Osteoblast (primary cell): Measurements from ENCODE around the gene SYNPO. TPM values are rescaled to one million over a fixed set of nuclear protein-coding genes. Genes with fewer than 3 reads are reported as not detected.

ENCODE experiments used
- DNase-seq: peaks from one replicate; pipeline ENCODE4 v3.0.0; 2011; ENCODE audit warnings: low spot score, mixed read lengths; ENCODE audit not compliant: insufficient read length; ENCODE audit errors: missing footprints
- H2AFZ ChIP-seq: 2 replicates; pipeline ENCODE4 v1.6.0; 2011; ENCODE audit warnings: mild to moderate bottlenecking, low read length
- H3K27ac ChIP-seq: 2 replicates; pipeline ENCODE4 v1.5.1; 2011; ENCODE audit warnings: mild to moderate bottlenecking, low read depth, low read length, moderate library complexity
- H3K27me3 ChIP-seq: 2 replicates; pipeline ENCODE4 v1.6.0; 2012; ENCODE audit warnings: mild to moderate bottlenecking, control low read depth, inconsistent platforms, low read length, moderate library complexity; ENCODE audit not compliant: insufficient read depth
- H3K36me3 ChIP-seq: 2 replicates; pipeline ENCODE4 v1.5.1; 2011; ENCODE audit warnings: mild to moderate bottlenecking, low read length, control low read depth, moderate library complexity; ENCODE audit not compliant: insufficient read depth
- H3K4me1 ChIP-seq: 2 replicates; pipeline ENCODE4 v1.5.1; 2011; ENCODE audit warnings: mild to moderate bottlenecking, low read length, control low read depth, moderate library complexity; ENCODE audit not compliant: insufficient read depth
- H3K4me2 ChIP-seq: 2 replicates; pipeline ENCODE4 v1.6.0; 2011; ENCODE audit warnings: mild to moderate bottlenecking, low read length; ENCODE audit not compliant: insufficient read depth
- H3K4me3 ChIP-seq: fragments of 200-600 bp; sonication (generic); 3 replicates; pipeline ENCODE4 v1.5.1; 2012; ENCODE audit warnings: mild to moderate bottlenecking, low read length, inconsistent platforms; ENCODE audit not compliant: insufficient read depth
- H3K79me2 ChIP-seq: 2 replicates; pipeline ENCODE4 v1.6.0; 2012; ENCODE audit warnings: mild to moderate bottlenecking, low read length, control low read depth, inconsistent platforms; ENCODE audit not compliant: insufficient read depth
- H3K9me3 ChIP-seq: 2 replicates; pipeline ENCODE4 v1.5.1; 2011; ENCODE audit warnings: low read depth, low read length, control low read depth
- H4K20me1 ChIP-seq: 2 replicates; pipeline ENCODE4 v1.6.0; 2012; ENCODE audit warnings: mild to moderate bottlenecking, low read length, control low read depth; ENCODE audit not compliant: insufficient read depth
- CTCF ChIP-seq: IDR thresholded peaks from 2 replicates; pipeline ENCODE4 v1.5.1; 2011; ENCODE audit warnings: mild to moderate bottlenecking, low read depth, low read length, moderate library complexity; ENCODE audit errors: extremely low read depth
- total RNA-seq: library from RNA; depleted of rRNA; stranded (reverse); fragments of >200 nt; gene quantifications from 2 replicates; pipeline ENCODE4 v1.2.3, GENCODE V29; 2012

SYNPO gene
- total RNA-seq, 1 donor, result 4.0 TPM

GRCh38 chr5:150593996-150594395 is 46.5 kb upstream of the SYNPO start:
- H3K27ac ChIP-seq, result no peak overlapping the region
- no peak overlapping the region for H2AFZ ChIP-seq
- H3K79me2 ChIP-seq, result no peaks in the 10 kb centered on the region
- no peak overlapping the region for H3K4me3 ChIP-seq
- H3K36me3 ChIP-seq, result no peaks in the 10 kb centered on the region
- no peak overlapping the region for H3K4me2 ChIP-seq
- H3K9me3 ChIP-seq, result no peaks in the 10 kb centered on the region
- no peak for DNase-seq
- no peak for TF ChIP-seq CTCF
- H3K27me3 ChIP-seq, result no peaks in the 10 kb centered on the region
- no peaks in the 10 kb centered on the region for H4K20me1 ChIP-seq
- peaks cover 20% of the 10 kb centered on the region for H3K4me1 ChIP-seq

GRCh38 chr5:150595466-150596031 is 44.9 kb upstream of the SYNPO start:
- H3K36me3 ChIP-seq, result no peaks in the 10 kb centered on the region
- no peaks in the 10 kb centered on the region for H3K9me3 ChIP-seq
- H2AFZ ChIP-seq, result no peak overlapping the region
- H3K79me2 ChIP-seq, result no peaks in the 10 kb centered on the region
- no peak overlapping the region for H3K4me3 ChIP-seq
- peak; percentile 66 for DNase-seq
- H3K27ac ChIP-seq, result no peak overlapping the region
- no peaks in the 10 kb centered on the region for H3K27me3 ChIP-seq
- no peak for TF ChIP-seq CTCF
- H4K20me1 ChIP-seq, result no peaks in the 10 kb centered on the region
- no peak overlapping the region for H3K4me2 ChIP-seq
- H3K4me1 ChIP-seq, result peaks cover 9% of the 10 kb centered on the region

- Histone ChIP-seq H3K4me3 (no peak overlapping the region), H4K20me1 (no peaks in the 10 kb centered on the region), H3K4me1 (peaks cover 3% of the 10 kb centered on the region), H3K79me2 (no peaks in the 10 kb centered on the region), H3K27ac (no peak overlapping the region), H2AFZ (no peak overlapping the region), H3K27me3 (no peaks in the 10 kb centered on the region), H3K4me2 (no peak overlapping the region), H3K9me3 (no peaks in the 10 kb centered on the region), H3K36me3 (no peaks in the 10 kb centered on the region)
- TF ChIP-seq CTCF, result no peak
- no peak for DNase-seq
Observed at GRCh38 chr5:150596313-150596712, 44.1 kb upstream of the SYNPO start.

GRCh38 chr5:150596826-150597225 is 43.6 kb upstream of the SYNPO start:
- H3K4me2 ChIP-seq, result no peak overlapping the region
- peaks cover 3% of the 10 kb centered on the region for H3K4me1 ChIP-seq
- H3K79me2 ChIP-seq, result no peaks in the 10 kb centered on the region
- no peak overlapping the region for H3K4me3 ChIP-seq
- no peak for TF ChIP-seq CTCF
- no peaks in the 10 kb centered on the region for H3K9me3 ChIP-seq
- DNase-seq, result peak; percentile 71
- H4K20me1 ChIP-seq, result no peaks in the 10 kb centered on the region
- H3K27me3 ChIP-seq, result no peaks in the 10 kb centered on the region
- H3K27ac ChIP-seq, result no peak overlapping the region
- H2AFZ ChIP-seq, result no peak overlapping the region
- H3K36me3 ChIP-seq, result no peaks in the 10 kb centered on the region
